ENCODE measurements around the gene ZC3HAV1.

DNA sequence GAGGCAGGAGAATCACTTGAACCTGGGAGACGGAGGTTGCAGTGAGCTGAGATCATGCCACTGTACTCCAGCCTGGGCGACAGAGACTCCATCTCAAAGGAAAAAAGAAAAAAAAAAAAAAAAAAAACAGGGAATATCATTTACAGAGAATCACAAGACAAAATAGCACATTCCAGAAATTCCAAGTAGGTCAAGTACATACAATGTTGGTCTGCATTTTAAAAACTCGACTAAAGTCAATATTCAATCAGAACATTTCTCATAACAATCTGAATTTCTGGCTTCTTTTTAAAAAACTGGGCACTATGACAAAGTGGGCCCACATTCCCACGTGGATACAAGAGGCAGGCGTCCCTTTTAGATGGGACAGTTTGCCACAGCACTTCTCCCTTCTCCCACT lies 86.4 kb downstream of the ZC3HAV1 start:
- no peak for TF ChIP-seq POLR2A (conservative IDR thresholded peaks at IDR 0.05)
- no peak for TF ChIP-seq RAD51 (IDR thresholded peaks at IDR 0.05; ENCODE audit: borderline replicate concordance, low read depth)
- TF ChIP-seq EZH2 (IDR thresholded peaks at IDR 0.05; ENCODE audit: borderline replicate concordance, low read depth, low read length), result no peak
- TF ChIP-seq SMARCA4 (IDR thresholded peaks at IDR 0.05), result no peak
- no peak for TF ChIP-seq ZNF239 (CRISPR knock-in tag; IDR thresholded peaks at IDR 0.05)

Data from K562 (cell line).